ENCODE data around the gene PACSIN1. TPM values are rescaled to one million over a fixed set of nuclear protein-coding genes. Genes with fewer than 3 reads are reported as not detected.

The PACSIN1 gene
- total RNA-seq, 1 experiment from 2014 or later, result 5.0 TPM

- H3K9ac ChIP-seq (ENCODE audit: low read length), result no peak overlapping the region
- no peak overlapping the region for H3K4me3 ChIP-seq (replicated peaks in 1 of 2; ENCODE audit: low read depth in 1 of 2, low read length in 2 of 2)
- TF ChIP-seq JUND (IDR thresholded peaks at IDR 0.05) (no peak), POLR2AphosphoS5 (IDR thresholded peaks at IDR 0.05; ENCODE audit: low read depth, low read length) (no peak), TCF7L2 (IDR thresholded peaks at IDR 0.05; ENCODE audit: borderline replicate concordance, extremely low read depth, insufficient read depth, insufficient read length) (no peak), FOSL1 (IDR thresholded peaks at IDR 0.05; ENCODE audit: low read depth) (no peak), RAD21 (IDR thresholded peaks at IDR 0.05; ENCODE audit: low read depth) (no peak), POLR2A (IDR thresholded peaks at IDR 0.05; ENCODE audit: borderline replicate concordance, extremely low read depth, insufficient read depth, insufficient read length) (no peak), SP1 (IDR thresholded peaks at IDR 0.05; ENCODE audit: low read depth) (no peak), EZH2phosphoT487 (IDR thresholded peaks at IDR 0.05; ENCODE audit: borderline replicate concordance) (no peak), CEBPB (IDR thresholded peaks at IDR 0.05; ENCODE audit: low read depth) (no peak), MAX (IDR thresholded peaks at IDR 0.05) (no peak)
- TF ChIP-seq, protein P1, sequence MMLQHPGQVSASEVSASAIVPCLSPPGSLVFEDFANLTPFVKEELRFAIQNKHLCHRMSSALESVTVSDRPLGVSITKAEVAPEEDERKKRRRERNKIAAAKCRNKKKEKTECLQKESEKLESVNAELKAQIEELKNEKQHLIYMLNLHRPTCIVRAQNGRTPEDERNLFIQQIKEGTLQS (IDR thresholded peaks at IDR 0.05), result no peak
- TF ChIP-seq, protein P2, sequence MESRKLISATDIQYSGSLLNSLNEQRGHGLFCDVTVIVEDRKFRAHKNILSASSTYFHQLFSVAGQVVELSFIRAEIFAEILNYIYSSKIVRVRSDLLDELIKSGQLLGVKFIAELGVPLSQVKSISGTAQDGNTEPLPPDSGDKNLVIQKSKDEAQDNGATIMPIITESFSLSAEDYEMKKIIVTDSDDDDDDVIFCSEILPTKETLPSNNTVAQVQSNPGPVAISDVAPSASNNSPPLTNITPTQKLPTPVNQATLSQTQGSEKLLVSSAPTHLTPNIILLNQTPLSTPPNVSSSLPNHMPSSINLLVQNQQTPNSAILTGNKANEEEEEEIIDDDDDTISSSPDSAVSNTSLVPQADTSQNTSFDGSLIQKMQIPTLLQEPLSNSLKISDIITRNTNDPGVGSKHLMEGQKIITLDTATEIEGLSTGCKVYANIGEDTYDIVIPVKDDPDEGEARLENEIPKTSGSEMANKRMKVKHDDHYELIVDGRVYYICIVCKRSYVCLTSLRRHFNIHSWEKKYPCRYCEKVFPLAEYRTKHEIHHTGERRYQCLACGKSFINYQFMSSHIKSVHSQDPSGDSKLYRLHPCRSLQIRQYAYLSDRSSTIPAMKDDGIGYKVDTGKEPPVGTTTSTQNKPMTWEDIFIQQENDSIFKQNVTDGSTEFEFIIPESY (IDR thresholded peaks at IDR 0.05; ENCODE audit: extremely low read depth, insufficient replicate concordance, low read length), result no peak
- TF ChIP-seq, protein P3, sequence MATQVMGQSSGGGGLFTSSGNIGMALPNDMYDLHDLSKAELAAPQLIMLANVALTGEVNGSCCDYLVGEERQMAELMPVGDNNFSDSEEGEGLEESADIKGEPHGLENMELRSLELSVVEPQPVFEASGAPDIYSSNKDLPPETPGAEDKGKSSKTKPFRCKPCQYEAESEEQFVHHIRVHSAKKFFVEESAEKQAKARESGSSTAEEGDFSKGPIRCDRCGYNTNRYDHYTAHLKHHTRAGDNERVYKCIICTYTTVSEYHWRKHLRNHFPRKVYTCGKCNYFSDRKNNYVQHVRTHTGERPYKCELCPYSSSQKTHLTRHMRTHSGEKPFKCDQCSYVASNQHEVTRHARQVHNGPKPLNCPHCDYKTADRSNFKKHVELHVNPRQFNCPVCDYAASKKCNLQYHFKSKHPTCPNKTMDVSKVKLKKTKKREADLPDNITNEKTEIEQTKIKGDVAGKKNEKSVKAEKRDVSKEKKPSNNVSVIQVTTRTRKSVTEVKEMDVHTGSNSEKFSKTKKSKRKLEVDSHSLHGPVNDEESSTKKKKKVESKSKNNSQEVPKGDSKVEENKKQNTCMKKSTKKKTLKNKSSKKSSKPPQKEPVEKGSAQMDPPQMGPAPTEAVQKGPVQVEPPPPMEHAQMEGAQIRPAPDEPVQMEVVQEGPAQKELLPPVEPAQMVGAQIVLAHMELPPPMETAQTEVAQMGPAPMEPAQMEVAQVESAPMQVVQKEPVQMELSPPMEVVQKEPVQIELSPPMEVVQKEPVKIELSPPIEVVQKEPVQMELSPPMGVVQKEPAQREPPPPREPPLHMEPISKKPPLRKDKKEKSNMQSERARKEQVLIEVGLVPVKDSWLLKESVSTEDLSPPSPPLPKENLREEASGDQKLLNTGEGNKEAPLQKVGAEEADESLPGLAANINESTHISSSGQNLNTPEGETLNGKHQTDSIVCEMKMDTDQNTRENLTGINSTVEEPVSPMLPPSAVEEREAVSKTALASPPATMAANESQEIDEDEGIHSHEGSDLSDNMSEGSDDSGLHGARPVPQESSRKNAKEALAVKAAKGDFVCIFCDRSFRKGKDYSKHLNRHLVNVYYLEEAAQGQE (IDR thresholded peaks at IDR 0.05; ENCODE audit: low read depth), result no peak
- H3K9me2 ChIP-seq (ENCODE audit: insufficient read depth), result no peaks in the 10 kb centered on the region
- CTCF ChIA-PET, result no interaction called here
- no peak overlapping the region for H2AFZ ChIP-seq (ENCODE audit: low read depth, low read length, poor library complexity, severe bottlenecking)
- H3K27me3 ChIP-seq (ENCODE audit: insufficient read depth, low read length), result no peaks in the 10 kb centered on the region
- RAD21 ChIA-PET (ENCODE audit: low non-redundant PET in 1 of 2, low total read pairs in 2 of 2, uncharacterized antibody in 2 of 2, unreplicated experiment in 2 of 2), result no interaction called here
- intact Hi-C loops (cut with micrococcal nuclease), result loop anchor here (5.0 kb wide), 1 partner anchor 348 kb away; no protein-coding TSS in a partner anchor
- H3K4me2 ChIP-seq (ENCODE audit: low read length), result no peak overlapping the region
- no peak overlapping the region for H3K27ac ChIP-seq (ENCODE audit: low read depth, low read length)
- no peaks in the 10 kb centered on the region for H3K79me2 ChIP-seq (ENCODE audit: insufficient read depth, low read length)
- no peak for ATAC-seq
- H4K20me1 ChIP-seq (ENCODE audit: insufficient read depth), result no peaks in the 10 kb centered on the region
- peaks cover 8 to 44% of the 10 kb centered on the region in 2 experiments for H3K4me1 ChIP-seq (ENCODE audit: control insufficient read depth in 1 of 2, insufficient read depth in 2 of 2, low read length in 2 of 2)
- no peaks in the 10 kb centered on the region for H3K36me3 ChIP-seq (ENCODE audit: control insufficient read depth in 1 of 2, insufficient read depth in 2 of 2, low read length in 2 of 2)
- DNase-seq (ENCODE audit: low read depth, low spot score), result no peak
- no peaks in the 10 kb centered on the region for H3K9me3 ChIP-seq (ENCODE audit: control insufficient read depth in 1 of 2, insufficient read depth in 1 of 2, low read depth in 1 of 2, low read length in 2 of 2)
- no TSS peak for BruUV-seq (replicated peaks)
- POLR2A ChIA-PET, result no interaction called here
These were observed 2.0 kb upstream of the PACSIN1 start for GRCh38 chr6:34463849-34464248.
